Liver (tissue), 3 donors: Measurements from ENCODE around the gene MYO5A.

ENCODE experiments used
- ATF3 ChIP-seq: IDR thresholded peaks from 2 replicates; pipeline ENCODE4 v1.6.1; 2016; ENCODE audit warnings: antibody characterized with exemption
- CTCF ChIP-seq: fragments of 150-350 bp; IDR thresholded peaks from 2 replicates; pipeline ENCODE4 v1.5.1; 2017; ENCODE audit warnings: improper control_type of control experiment, low read depth, low read length; ENCODE audit not compliant: missing input control
- EGR1 ChIP-seq, 2 donors: IDR thresholded peaks; 2 replicates each; pipeline ENCODE4 v1.6.1; 2016 to 2018; ENCODE audit warnings: antibody characterized with exemption in 2 of 2, low read depth in 2 of 2
- FOXA1 ChIP-seq: IDR thresholded peaks from 2 replicates; pipeline ENCODE4 v1.6.1; 2016; ENCODE audit warnings: antibody characterized with exemption
- GABPA ChIP-seq, 2 donors: IDR thresholded peaks in 1 of 2; conservative IDR thresholded peaks in 1 of 2; 2 replicates each; pipeline ENCODE4 v1.6.1; 2016; ENCODE audit warnings: antibody characterized with exemption in 2 of 2, mild to moderate bottlenecking in 1 of 2, moderate library complexity in 1 of 2
- HNF4A ChIP-seq, 2 donors: conservative IDR thresholded peaks; 2 replicates each; pipeline ENCODE4 v1.6.1; 2016; ENCODE audit warnings: antibody characterized with exemption in 2 of 2, mild to moderate bottlenecking in 2 of 2
- JUND ChIP-seq, 2 donors: IDR thresholded peaks; 2 replicates each; pipeline ENCODE4 v1.6.1; 2016; ENCODE audit warnings: antibody characterized with exemption in 2 of 2
- NR2F2 ChIP-seq: IDR thresholded peaks from 2 replicates; pipeline ENCODE4 v1.6.1; 2016; ENCODE audit warnings: antibody characterized with exemption
- RAD21 ChIP-seq, 2 donors: IDR thresholded peaks; 2 replicates each; pipeline ENCODE4 v1.6.1; 2016; ENCODE audit warnings: antibody characterized with exemption in 2 of 2, mild to moderate bottlenecking in 2 of 2
- REST ChIP-seq: IDR thresholded peaks from 2 replicates; pipeline ENCODE4 v1.6.1; 2016; ENCODE audit warnings: antibody characterized with exemption, mild to moderate bottlenecking
- SP1 ChIP-seq: IDR thresholded peaks from 2 replicates; pipeline ENCODE4 v1.6.1; 2018; ENCODE audit warnings: antibody characterized with exemption, mild to moderate bottlenecking
- TAF1 ChIP-seq: conservative IDR thresholded peaks from 2 replicates; pipeline ENCODE4 v1.6.1; 2016; ENCODE audit warnings: antibody characterized with exemption, mild to moderate bottlenecking
- TF ChIP-seq, protein P1 (sequence below): IDR thresholded peaks from 2 replicates; pipeline ENCODE4 v1.6.1; 2016; ENCODE audit warnings: antibody characterized with exemption
- TF ChIP-seq, protein P2 (sequence below): IDR thresholded peaks from 2 replicates; pipeline ENCODE4 v1.6.1; 2016; ENCODE audit warnings: antibody characterized with exemption
- donor health status: healthy.
- donor health status: healthy.

- TF ChIP-seq RAD21 (IDR thresholded peaks at IDR 0.05): no peak
- no peak for TF ChIP-seq NR2F2
- no peak for TF ChIP-seq CTCF
- no peak for TF ChIP-seq REST
- TF ChIP-seq EGR1 (IDR thresholded peaks at IDR 0.05; ENCODE audit: low read depth in 2 of 2): no peak
- TF ChIP-seq ATF3: no peak
- no peak for TF ChIP-seq TAF1
- TF ChIP-seq GABPA (IDR thresholded peaks at IDR 0.05 in 1 of 2, conservative IDR thresholded peaks at IDR 0.05 in 1 of 2): no peak
- TF ChIP-seq, protein P1, sequence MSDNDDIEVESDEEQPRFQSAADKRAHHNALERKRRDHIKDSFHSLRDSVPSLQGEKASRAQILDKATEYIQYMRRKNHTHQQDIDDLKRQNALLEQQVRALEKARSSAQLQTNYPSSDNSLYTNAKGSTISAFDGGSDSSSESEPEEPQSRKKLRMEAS: no peak
- no peak for TF ChIP-seq FOXA1
- TF ChIP-seq, protein P2, sequence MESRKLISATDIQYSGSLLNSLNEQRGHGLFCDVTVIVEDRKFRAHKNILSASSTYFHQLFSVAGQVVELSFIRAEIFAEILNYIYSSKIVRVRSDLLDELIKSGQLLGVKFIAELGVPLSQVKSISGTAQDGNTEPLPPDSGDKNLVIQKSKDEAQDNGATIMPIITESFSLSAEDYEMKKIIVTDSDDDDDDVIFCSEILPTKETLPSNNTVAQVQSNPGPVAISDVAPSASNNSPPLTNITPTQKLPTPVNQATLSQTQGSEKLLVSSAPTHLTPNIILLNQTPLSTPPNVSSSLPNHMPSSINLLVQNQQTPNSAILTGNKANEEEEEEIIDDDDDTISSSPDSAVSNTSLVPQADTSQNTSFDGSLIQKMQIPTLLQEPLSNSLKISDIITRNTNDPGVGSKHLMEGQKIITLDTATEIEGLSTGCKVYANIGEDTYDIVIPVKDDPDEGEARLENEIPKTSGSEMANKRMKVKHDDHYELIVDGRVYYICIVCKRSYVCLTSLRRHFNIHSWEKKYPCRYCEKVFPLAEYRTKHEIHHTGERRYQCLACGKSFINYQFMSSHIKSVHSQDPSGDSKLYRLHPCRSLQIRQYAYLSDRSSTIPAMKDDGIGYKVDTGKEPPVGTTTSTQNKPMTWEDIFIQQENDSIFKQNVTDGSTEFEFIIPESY: no peak
- TF ChIP-seq HNF4A (conservative IDR thresholded peaks at IDR 0.05): no peak
- TF ChIP-seq JUND (IDR thresholded peaks at IDR 0.05): no peak
- TF ChIP-seq SP1: no peak
These were observed 143.0 kb downstream of the MYO5A start for GRCh38 chr15:52385670-52386069.
